Neural cell (in vitro differentiated cells): Measurements from ENCODE around the gene ATP2A2. TPM values are rescaled to one million over a fixed set of nuclear protein-coding genes. Genes with fewer than 3 reads are reported as not detected.
A peak's percentile ranks its signal among the peaks of the same experiment; 100 is the strongest.

ENCODE experiments used
- H2AFZ ChIP-seq: fragments of 200-600, 300-800 bp; sonication (generic), shearing (Covaris generic); 2 replicates; pipeline ENCODE4 v1.6.0; 2014; ENCODE audit warnings: low read depth, mild to moderate bottlenecking, antibody characterized with exemption, low read length, moderate library complexity
- H3F3A ChIP-seq: fragments of 200-600 bp; shearing (Covaris generic); 2 replicates; pipeline ENCODE4 v1.6.1; 2016; ENCODE audit warnings: mild to moderate bottlenecking, moderate library complexity, mixed read lengths, antibody characterized with exemption, low read length; ENCODE audit not compliant: insufficient read depth, poor library complexity, severe bottlenecking
- H3K27ac ChIP-seq: fragments of 200-600, 300-800 bp; sonication (generic), shearing (Covaris generic); 2 replicates; pipeline ENCODE4 v1.5.1; 2014; ENCODE audit warnings: mild to moderate bottlenecking, low read length, moderate library complexity
- H3K27me3 ChIP-seq: fragments of 300-800, 200-600 bp; sonication (generic), shearing (Covaris generic); 2 replicates; pipeline ENCODE4 v1.6.0; 2014; ENCODE audit warnings: mild to moderate bottlenecking, low read depth, low read length, moderate library complexity; ENCODE audit not compliant: insufficient read depth
- H3K36me3 ChIP-seq: fragments of 300-800, 200-600 bp; sonication (generic), shearing (Covaris generic); 2 replicates; pipeline ENCODE4 v1.5.1; 2014; ENCODE audit warnings: mild to moderate bottlenecking, antibody characterized with exemption, low read length, moderate library complexity; ENCODE audit not compliant: insufficient read depth
- H3K4me2 ChIP-seq: fragments of 300-800, 200-600 bp; sonication (generic), shearing (Covaris generic); 2 replicates; pipeline ENCODE4 v1.6.0; 2014; ENCODE audit warnings: mild to moderate bottlenecking, low read length
- H3K4me3 ChIP-seq: fragments of 300-800, 200-600 bp; sonication (generic), shearing (Covaris generic); 2 replicates; pipeline ENCODE4 v1.5.1; 2014; ENCODE audit warnings: mild to moderate bottlenecking, low read length, moderate library complexity
- H3K79me2 ChIP-seq: fragments of 200-600 bp; shearing (Covaris generic); replicated peaks from 2 replicates; pipeline ENCODE4 v1.6.0; 2014; ENCODE audit warnings: mild to moderate bottlenecking, low read length, moderate library complexity; ENCODE audit not compliant: insufficient read depth
- H3K9ac ChIP-seq: fragments of 300-800, 200-600 bp; sonication (generic), shearing (Covaris generic); 2 replicates; pipeline ENCODE4 v1.6.1; 2016; ENCODE audit warnings: mild to moderate bottlenecking, low read length, mixed read lengths
- H3K9me2 ChIP-seq: fragments of 200-600 bp; shearing (Covaris generic); 2 replicates; pipeline ENCODE4 v1.6.1; 2016; ENCODE audit warnings: mild to moderate bottlenecking, low read length, mixed read lengths; ENCODE audit not compliant: insufficient read depth
- H3K9me3 ChIP-seq: fragments of 200-600, 300-800 bp; sonication (generic), shearing (Covaris generic); 2 replicates; pipeline ENCODE4 v1.6.1; 2016; ENCODE audit warnings: mild to moderate bottlenecking, mixed run types, low read length, moderate library complexity, mixed read lengths
- H4K20me1 ChIP-seq: fragments of 200-600 bp; shearing (Covaris generic); 2 replicates; pipeline ENCODE4 v1.6.1; 2016; ENCODE audit warnings: mild to moderate bottlenecking, mixed run types; ENCODE audit not compliant: insufficient read depth
- EP300 ChIP-seq: fragments of 450-650 bp; conservative IDR thresholded peaks from 2 replicates; pipeline ENCODE4 v1.6.1; 2014; ENCODE audit warnings: antibody characterized with exemption, mild to moderate bottlenecking, moderate library complexity; ENCODE audit not compliant: poor library complexity, severe bottlenecking
- EZH2 ChIP-seq: fragments of 200-600, 300-800 bp; shearing (Covaris generic), sonication (generic); IDR thresholded peaks from 2 replicates; pipeline ENCODE4 v1.6.1; 2014; ENCODE audit warnings: antibody characterized with exemption, low read length, borderline replicate concordance, mild to moderate bottlenecking; ENCODE audit not compliant: insufficient read depth, poor library complexity, severe bottlenecking
- MXI1 ChIP-seq: fragments of 450-650 bp; conservative IDR thresholded peaks from 2 replicates; pipeline ENCODE4 v1.6.1; 2014; ENCODE audit warnings: antibody characterized with exemption, mild to moderate bottlenecking; ENCODE audit not compliant: poor library complexity, severe bottlenecking
- POLR2AphosphoS5 ChIP-seq: IDR thresholded peaks from 2 replicates; pipeline ENCODE4 v1.6.1; 2012
- RAD21 ChIP-seq: fragments of 450-650 bp; conservative IDR thresholded peaks from 2 replicates; pipeline ENCODE4 v1.6.1; 2014; ENCODE audit warnings: antibody characterized with exemption, mild to moderate bottlenecking, moderate library complexity
- REST ChIP-seq: IDR thresholded peaks from 2 replicates; pipeline ENCODE4 v1.6.1; 2012; ENCODE audit warnings: borderline replicate concordance
- SMC3 ChIP-seq: fragments of 450-650 bp; conservative IDR thresholded peaks from 2 replicates; pipeline ENCODE4 v1.6.1; 2014; ENCODE audit warnings: antibody characterized with exemption, mild to moderate bottlenecking, moderate library complexity; ENCODE audit not compliant: poor library complexity
- TAF1 ChIP-seq: IDR thresholded peaks from 2 replicates; pipeline ENCODE4 v1.6.1; 2012; ENCODE audit warnings: low read depth
- polyA plus RNA-seq: library from polyadenylated mRNA; depleted of rRNA; stranded (reverse); fragments of >200 nt; gene quantifications from 2 replicates; pipeline ENCODE4 v1.2.3, GENCODE V29; 2014

The ATP2A2 gene
- polyA plus RNA-seq, 1 donor from 2014 or later: 49.0 TPM

GRCh38 chr12:110281549-110282299, 677 bp downstream of the ATP2A2 start:
- H2AFZ ChIP-seq: no peak overlapping the region
- no peaks in the 10 kb centered on the region for H3K9me3 ChIP-seq
- TF ChIP-seq MXI1: peak; percentile 40
- no peak for TF ChIP-seq EZH2
- TF ChIP-seq SMC3: no peak
- TF ChIP-seq RAD21: no peak
- peak; percentile 5 for TF ChIP-seq POLR2AphosphoS5
- TF ChIP-seq REST: peak; percentile 24
- no peak for TF ChIP-seq EP300
- no peak for TF ChIP-seq TAF1
- H3K27ac ChIP-seq: peak overlapping the region; percentile 87
- H3K4me2 ChIP-seq: peak overlapping the region; percentile 79
- H3K27me3 ChIP-seq: no peaks in the 10 kb centered on the region
- H3F3A ChIP-seq: peaks cover 6% of the 10 kb centered on the region
- H4K20me1 ChIP-seq: no peaks in the 10 kb centered on the region
- no peaks in the 10 kb centered on the region for H3K36me3 ChIP-seq
- H3K9me2 ChIP-seq: no peaks in the 10 kb centered on the region
- peak overlapping the region; percentile 93 for H3K4me3 ChIP-seq
- peak overlapping the region; percentile 94 for H3K9ac ChIP-seq
- H3K79me2 ChIP-seq: peaks cover 52% of the 10 kb centered on the region

- H3K4me2 ChIP-seq: peak overlapping the region; percentile 79
- no peaks in the 10 kb centered on the region for H3K36me3 ChIP-seq
- peaks cover 6% of the 10 kb centered on the region for H3F3A ChIP-seq
- no peaks in the 10 kb centered on the region for H3K9me2 ChIP-seq
- H3K4me3 ChIP-seq: peak overlapping the region; percentile 93
- peaks cover 56% of the 10 kb centered on the region for H3K79me2 ChIP-seq
- H3K27ac ChIP-seq: peak overlapping the region; percentile 87
- H3K9me3 ChIP-seq: no peaks in the 10 kb centered on the region
- no peaks in the 10 kb centered on the region for H3K27me3 ChIP-seq
- TF ChIP-seq POLR2AphosphoS5: no peak
- TF ChIP-seq MXI1: peak; percentile 29
- no peak overlapping the region for H2AFZ ChIP-seq
- peak overlapping the region; percentile 94 for H3K9ac ChIP-seq
- H4K20me1 ChIP-seq: no peaks in the 10 kb centered on the region
Measured at GRCh38 chr12:110282300-110282860, 1.3 kb downstream of the ATP2A2 start.
